ENCODE data around the gene VKORC1.

DNA sequence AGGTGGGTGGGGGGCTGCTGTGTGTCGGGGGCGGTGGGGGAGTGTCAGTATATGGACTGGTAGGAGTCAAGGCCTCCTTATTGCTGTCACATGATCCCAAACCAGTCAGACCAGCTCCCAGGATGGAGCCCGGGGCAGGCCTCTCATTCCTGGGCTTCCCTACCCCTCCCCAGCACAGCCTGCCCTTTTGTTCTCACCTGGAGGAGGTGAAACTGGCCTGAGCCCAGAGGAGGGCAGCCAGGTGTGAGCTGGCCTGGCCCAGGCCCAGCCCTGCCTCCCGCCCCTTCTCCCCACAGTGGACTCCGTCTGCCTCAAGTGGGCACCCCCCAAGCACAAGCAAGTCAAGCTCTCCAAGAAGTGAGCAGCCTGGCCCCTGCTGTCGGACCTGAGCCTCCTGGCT, 36.3 kb upstream of the VKORC1 start:
- TF ChIP-seq, protein P1, sequence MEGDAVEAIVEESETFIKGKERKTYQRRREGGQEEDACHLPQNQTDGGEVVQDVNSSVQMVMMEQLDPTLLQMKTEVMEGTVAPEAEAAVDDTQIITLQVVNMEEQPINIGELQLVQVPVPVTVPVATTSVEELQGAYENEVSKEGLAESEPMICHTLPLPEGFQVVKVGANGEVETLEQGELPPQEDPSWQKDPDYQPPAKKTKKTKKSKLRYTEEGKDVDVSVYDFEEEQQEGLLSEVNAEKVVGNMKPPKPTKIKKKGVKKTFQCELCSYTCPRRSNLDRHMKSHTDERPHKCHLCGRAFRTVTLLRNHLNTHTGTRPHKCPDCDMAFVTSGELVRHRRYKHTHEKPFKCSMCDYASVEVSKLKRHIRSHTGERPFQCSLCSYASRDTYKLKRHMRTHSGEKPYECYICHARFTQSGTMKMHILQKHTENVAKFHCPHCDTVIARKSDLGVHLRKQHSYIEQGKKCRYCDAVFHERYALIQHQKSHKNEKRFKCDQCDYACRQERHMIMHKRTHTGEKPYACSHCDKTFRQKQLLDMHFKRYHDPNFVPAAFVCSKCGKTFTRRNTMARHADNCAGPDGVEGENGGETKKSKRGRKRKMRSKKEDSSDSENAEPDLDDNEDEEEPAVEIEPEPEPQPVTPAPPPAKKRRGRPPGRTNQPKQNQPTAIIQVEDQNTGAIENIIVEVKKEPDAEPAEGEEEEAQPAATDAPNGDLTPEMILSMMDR (IDR thresholded peaks at IDR 0.05; ENCODE audit: low read depth, low read length, missing input control) = no peak
- TF ChIP-seq EGR1 (IDR thresholded peaks at IDR 0.05; ENCODE audit: low read depth in 2 of 2) = no peak
- TF ChIP-seq, protein P2, sequence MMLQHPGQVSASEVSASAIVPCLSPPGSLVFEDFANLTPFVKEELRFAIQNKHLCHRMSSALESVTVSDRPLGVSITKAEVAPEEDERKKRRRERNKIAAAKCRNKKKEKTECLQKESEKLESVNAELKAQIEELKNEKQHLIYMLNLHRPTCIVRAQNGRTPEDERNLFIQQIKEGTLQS (IDR thresholded peaks at IDR 0.05) = no peak
- TF ChIP-seq RAD21 (IDR thresholded peaks at IDR 0.05) = no peak
- TF ChIP-seq, protein P3, sequence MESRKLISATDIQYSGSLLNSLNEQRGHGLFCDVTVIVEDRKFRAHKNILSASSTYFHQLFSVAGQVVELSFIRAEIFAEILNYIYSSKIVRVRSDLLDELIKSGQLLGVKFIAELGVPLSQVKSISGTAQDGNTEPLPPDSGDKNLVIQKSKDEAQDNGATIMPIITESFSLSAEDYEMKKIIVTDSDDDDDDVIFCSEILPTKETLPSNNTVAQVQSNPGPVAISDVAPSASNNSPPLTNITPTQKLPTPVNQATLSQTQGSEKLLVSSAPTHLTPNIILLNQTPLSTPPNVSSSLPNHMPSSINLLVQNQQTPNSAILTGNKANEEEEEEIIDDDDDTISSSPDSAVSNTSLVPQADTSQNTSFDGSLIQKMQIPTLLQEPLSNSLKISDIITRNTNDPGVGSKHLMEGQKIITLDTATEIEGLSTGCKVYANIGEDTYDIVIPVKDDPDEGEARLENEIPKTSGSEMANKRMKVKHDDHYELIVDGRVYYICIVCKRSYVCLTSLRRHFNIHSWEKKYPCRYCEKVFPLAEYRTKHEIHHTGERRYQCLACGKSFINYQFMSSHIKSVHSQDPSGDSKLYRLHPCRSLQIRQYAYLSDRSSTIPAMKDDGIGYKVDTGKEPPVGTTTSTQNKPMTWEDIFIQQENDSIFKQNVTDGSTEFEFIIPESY (IDR thresholded peaks at IDR 0.05) = no peak
- TF ChIP-seq RXRA (IDR thresholded peaks at IDR 0.05) = no peak
- TF ChIP-seq, protein P4, sequence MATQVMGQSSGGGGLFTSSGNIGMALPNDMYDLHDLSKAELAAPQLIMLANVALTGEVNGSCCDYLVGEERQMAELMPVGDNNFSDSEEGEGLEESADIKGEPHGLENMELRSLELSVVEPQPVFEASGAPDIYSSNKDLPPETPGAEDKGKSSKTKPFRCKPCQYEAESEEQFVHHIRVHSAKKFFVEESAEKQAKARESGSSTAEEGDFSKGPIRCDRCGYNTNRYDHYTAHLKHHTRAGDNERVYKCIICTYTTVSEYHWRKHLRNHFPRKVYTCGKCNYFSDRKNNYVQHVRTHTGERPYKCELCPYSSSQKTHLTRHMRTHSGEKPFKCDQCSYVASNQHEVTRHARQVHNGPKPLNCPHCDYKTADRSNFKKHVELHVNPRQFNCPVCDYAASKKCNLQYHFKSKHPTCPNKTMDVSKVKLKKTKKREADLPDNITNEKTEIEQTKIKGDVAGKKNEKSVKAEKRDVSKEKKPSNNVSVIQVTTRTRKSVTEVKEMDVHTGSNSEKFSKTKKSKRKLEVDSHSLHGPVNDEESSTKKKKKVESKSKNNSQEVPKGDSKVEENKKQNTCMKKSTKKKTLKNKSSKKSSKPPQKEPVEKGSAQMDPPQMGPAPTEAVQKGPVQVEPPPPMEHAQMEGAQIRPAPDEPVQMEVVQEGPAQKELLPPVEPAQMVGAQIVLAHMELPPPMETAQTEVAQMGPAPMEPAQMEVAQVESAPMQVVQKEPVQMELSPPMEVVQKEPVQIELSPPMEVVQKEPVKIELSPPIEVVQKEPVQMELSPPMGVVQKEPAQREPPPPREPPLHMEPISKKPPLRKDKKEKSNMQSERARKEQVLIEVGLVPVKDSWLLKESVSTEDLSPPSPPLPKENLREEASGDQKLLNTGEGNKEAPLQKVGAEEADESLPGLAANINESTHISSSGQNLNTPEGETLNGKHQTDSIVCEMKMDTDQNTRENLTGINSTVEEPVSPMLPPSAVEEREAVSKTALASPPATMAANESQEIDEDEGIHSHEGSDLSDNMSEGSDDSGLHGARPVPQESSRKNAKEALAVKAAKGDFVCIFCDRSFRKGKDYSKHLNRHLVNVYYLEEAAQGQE (IDR thresholded peaks at IDR 0.05) = no peak
- no peak for TF ChIP-seq NR2F2 (IDR thresholded peaks at IDR 0.05)
- TF ChIP-seq, protein P5, sequence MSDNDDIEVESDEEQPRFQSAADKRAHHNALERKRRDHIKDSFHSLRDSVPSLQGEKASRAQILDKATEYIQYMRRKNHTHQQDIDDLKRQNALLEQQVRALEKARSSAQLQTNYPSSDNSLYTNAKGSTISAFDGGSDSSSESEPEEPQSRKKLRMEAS (IDR thresholded peaks at IDR 0.05) = no peak

All from liver (tissue), 3 donors.